Measurements from ENCODE around the gene METTL17.
"Not testable (repeated sequence)": the region's sequence is repeated elsewhere in the genome, so short reads cannot be mapped to it uniquely, and the experiment has no call there.

The METTL17 gene, protein sequence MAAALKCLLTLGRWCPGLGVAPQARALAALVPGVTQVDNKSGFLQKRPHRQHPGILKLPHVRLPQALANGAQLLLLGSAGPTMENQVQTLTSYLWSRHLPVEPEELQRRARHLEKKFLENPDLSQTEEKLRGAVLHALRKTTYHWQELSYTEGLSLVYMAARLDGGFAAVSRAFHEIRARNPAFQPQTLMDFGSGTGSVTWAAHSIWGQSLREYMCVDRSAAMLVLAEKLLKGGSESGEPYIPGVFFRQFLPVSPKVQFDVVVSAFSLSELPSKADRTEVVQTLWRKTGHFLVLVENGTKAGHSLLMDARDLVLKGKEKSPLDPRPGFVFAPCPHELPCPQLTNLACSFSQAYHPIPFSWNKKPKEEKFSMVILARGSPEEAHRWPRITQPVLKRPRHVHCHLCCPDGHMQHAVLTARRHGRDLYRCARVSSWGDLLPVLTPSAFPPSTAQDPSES

GRCh38 chr14:20989787-20990600 is at the start of gene METTL17:
METTL17 (plus strand) TSS chr14:20989980; CDS start chr14:20990003, 23 bp downstream.
- peak; percentile 98 for DNase-seq

- not testable (repeated sequence) for DNase-seq
Observed at GRCh38 chr14:20945146-20945545, 44.6 kb upstream of the METTL17 start.

- not testable (repeated sequence) for DNase-seq
Observed at GRCh38 chr14:20946707-20947106, 43.1 kb upstream of the METTL17 start.

DNA sequence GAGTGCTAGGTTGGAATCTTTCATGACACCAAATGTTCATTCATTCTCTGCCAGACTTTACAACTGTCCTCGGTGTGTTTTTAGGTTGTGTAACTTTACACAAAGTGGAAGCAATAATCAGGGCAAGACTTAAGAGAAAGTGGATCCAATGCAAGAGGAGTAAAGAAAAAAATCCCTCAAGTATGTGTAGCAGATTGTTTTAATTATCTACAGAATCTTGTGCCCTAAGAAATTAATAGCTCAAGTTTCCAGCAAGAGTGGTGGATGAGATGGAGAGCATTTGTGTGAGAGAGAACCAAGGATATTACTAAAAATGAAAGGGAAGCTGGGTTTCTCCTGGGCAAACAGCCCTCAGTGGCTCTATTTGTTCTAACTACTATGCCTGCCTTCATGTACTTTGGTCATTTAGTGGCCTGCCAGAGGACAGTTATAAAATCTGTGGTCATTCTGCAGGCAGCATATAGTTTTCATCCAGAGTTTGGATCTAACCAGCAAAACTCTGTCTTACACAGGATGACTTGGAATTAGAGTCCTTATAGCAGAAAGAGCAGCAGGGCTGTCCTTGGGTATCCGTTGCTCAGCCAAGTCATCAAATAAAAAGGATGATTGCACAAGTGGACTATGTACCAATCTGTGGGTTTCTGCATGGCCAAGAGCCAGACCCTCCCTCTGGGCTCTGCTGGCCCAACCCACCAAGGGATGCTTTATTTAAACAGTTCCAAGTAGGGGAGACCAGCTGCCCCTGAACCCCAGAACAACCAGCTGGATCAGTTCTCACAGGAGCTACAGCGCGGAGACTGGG is 34.8 kb upstream of the METTL17 start, which contains the start of gene RNASE2:
TSS of gene RNASE2 (plus strand) at position 752 of the 802 bp plus-strand sequence. CDS start 285 bp downstream, outside the sequence.
- DNase-seq = not testable (repeated sequence)

- DNase-seq = not testable (repeated sequence)
Observed at GRCh38 chr14:20955538-20955873, 34.3 kb upstream of the METTL17 start.

- DNase-seq = no peak
Observed at GRCh38 chr14:20956376-20956976, 33.3 kb upstream of the METTL17 start.

DNA sequence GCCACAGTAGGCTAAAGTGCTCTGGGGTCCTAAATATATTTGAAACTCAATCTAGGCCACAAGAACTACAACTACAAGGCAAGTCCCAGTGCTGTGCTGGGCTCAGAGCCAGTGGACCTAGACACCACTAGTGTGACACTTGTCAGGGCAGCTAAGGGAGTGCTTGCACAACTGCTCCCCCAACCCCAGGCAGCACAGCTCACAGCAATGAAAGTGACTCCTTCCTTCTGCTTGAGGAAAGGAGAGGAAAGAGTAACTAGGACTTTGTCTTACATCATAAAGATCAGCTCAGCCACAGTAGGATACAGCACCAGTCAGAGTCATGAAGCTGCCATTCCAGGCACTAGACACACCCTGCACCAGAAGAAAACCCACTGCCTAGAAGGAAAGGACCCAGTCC is 30.8 kb upstream of the METTL17 start:
- DNase-seq = not testable (repeated sequence)

DNA sequence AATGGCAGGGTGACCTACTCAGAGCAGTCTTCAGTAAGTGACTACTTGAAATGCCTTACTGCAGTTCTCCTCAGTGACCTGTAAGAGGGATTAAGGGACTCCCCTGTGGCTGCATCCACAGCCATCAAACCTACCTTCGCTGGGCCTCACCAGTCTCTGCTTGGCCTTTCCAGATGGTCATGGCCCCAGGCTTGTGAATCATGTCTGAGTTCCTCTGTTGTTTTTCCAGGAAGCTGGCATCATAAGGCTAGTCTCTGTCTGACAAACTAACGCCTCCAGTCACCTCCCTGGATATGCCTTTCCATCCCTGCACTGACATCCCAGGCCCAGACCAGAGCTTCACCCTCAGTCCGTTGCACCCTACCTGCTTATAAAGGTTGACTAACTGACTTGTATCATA is 20.4 kb upstream of the METTL17 start:
- no peak for DNase-seq

- DNase-seq = no peak
Observed at GRCh38 chr14:20970647-20970982, 19.2 kb upstream of the METTL17 start.

- DNase-seq = peak; percentile 85
Observed at GRCh38 chr14:20970983-20971704, 18.6 kb upstream of the METTL17 start.

GRCh38 chr14:20971705-20972021 is 18.1 kb upstream of the METTL17 start:
- DNase-seq = no peak

- DNase-seq = no peak
Observed at GRCh38 chr14:20973501-20973900, 16.3 kb upstream of the METTL17 start.

- DNase-seq = no peak
Observed at GRCh38 chr14:20976291-20976690, 13.5 kb upstream of the METTL17 start.

GRCh38 chr14:20978687-20979086 is 11.1 kb upstream of the METTL17 start:
- DNase-seq = no peak

DNA sequence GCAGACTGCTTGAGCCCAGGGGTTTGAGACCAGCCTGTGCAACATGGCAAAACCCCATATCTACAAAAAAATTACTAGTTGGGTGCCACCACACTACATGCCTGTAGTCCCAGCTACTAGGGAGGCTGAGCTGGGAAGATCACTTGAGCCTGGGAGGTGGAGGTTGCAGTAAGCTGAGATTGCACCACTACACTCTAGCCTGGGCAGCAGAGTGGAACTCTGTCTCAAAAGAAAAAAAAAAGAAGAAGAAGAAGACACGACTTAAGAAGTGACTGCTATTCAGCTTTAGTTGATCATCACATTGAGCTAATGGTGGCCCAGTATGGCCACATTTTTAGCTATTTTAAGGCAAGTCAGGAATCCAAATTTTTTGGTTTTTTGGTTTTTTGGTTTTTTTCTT is 8.9 kb upstream of the METTL17 start:
- DNase-seq = no peak

DNA sequence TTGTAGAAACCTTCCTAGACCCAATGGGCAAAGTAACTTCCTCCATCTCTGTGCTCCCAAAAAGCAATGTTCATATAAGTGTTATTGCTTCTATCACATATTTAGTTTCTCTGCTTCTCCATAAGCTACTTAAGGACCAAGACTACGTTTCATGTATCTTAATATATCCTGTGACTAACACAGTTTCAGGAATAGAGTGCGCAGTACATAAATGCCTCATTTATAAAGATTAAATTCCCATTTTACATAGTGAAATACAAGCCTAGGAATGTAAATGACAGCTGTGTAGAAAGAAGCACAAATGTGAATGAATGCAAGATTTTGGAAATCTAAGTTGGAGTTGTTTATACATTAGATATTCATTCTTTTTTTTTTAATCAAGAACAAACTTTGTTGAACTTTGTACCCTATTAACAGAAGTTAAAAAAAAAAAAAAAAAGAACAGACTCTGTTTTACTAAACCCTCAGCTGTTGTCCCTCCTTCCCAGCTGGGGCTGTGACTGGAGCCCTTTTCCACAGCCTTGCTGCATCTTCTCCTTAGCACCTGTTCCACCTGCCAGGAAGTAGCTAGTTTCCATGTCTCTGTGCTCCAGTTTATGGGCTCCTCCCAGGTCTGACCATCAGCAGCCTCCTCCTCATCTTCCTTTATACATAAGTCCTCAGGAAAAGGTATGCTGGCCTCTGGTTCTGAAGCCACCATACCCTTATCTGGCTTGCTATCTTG is 7.0 kb upstream of the METTL17 start:
- no peak for DNase-seq

DNA sequence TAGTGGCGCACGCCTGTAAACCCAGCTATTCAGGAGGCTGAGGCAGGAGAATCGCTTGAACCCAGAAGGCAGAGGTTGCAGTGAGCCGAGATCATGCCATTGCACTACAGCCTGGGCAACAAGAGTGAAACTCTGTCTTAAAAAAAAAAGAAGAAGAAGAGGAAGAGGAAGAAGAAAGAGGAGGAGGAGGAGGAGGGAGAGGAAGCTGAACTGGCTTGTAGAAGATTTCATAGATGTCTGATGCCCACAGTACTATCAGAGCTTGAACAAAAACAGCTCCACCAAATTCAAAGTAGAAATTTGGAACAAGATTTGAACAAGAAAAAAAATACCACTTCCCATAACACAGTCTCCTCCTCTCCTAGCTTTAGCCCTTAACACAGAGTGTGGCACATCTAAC is 4.1 kb upstream of the METTL17 start:
- DNase-seq = not testable (repeated sequence)

GRCh38 chr14:20986811-20987210 is 3.0 kb upstream of the METTL17 start:
- peak; percentile 95 for DNase-seq

DNA sequence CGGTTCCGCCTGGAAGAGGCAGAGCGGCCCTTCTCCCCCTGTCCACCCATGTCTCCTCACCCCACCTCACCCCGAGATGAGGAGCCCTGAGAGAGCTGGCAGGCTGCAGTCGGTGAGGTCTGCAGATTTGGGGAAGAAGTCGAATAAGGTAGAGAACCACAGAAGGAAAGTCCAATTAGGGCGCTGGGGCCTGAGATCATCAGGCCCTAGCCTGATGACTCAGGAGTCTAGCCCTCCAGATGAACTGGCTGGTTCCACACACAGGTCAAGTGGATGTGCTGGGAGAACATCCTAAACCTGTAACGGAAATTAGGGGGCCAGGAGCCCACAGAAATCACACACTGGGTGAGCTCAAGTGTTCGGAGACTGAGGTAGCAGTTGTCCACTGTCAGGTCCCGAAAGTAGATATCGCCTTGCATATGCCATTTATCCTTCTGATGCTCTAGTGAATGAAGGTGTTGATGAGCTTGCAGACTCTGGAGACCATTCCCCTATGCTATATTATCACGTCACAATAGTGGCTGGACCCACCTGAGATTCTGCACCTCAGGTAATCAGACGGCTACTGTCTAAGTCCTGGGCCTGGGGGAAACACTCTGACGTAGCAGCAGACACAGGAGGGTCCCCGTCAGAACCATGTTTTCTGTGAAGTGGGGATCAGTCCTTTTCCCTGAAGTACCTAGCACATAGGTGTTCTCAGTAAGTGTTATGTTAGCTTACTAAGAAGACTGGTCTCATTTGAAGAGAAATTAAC is 886 bp upstream of the METTL17 start:
- no peak for DNase-seq

- DNase-seq = no peak
Observed at GRCh38 chr14:20989471-20989786, 351 bp upstream of the METTL17 start.

- DNase-seq = no peak
Observed at GRCh38 chr14:20996521-20996920, 6.7 kb downstream of the METTL17 start.
